HG03045 (cell line): ENCODE results near the gene GID8.

Experiments used
- ATAC-seq: cut with Tn5 transposase; IDR thresholded peaks from one replicate; pipeline ENCODE4 v1.9.1; 2021; ENCODE audit warnings: mild to moderate bottlenecking, moderate library complexity; ENCODE audit not compliant: unreplicated experiment

Gene GID8

DNA sequence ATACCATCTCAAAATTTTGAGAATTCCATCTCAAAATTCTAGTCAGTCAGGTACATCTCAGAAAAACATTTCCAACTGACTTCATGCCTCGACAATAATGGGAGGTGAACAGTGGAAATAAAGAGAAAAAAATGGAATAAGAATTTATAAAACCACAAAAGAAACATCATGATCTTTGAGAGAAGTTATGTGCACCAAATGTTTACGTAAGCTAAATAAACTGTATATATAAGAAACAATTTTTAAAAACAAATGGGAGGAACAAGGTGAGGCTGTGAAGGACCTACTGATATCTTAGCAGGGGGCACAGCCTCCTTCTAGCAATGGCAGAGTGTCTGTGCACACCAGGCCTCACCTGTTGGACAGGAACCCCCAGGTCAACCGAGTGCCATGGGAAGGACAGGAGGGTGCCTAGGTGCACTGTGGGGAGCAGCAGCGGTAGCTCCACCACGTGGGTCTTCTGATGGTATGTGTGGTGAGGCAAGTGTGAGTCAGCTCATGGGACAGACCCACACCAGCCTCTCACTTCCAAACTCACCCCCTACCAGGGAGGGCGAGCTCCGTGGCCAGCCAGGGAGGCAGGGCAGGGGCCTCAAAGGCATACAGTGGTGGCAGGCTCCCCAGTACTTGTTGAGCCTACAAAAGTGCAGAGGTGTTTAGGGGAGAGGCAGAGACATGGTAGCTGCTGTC, 34.9 kb upstream of the GID8 start:
- ATAC-seq: no peak

- no peak for ATAC-seq
These were observed 32.3 kb upstream of the GID8 start for GRCh38 chr20:62905536-62906117.

DNA sequence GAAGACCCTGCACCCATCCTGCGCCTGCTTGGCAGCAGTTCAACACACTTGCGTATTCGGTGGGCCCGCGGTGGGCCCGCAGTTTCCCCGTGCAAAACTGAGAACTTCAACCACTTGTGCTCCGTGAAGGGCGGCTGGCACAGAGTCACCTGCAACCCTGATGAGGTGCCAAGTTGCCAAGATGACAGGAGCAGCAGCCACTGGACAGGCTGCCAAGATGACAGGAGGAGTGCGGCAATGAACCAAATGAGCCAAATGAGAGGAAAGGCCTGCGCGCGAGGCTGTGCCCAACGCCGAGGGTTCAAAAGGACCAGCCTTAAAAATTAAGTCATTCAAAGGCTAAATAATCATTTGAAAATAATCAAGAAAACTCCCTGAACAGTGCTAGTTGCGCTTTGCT, 31.7 kb upstream of the GID8 start:
- ATAC-seq: no peak

DNA sequence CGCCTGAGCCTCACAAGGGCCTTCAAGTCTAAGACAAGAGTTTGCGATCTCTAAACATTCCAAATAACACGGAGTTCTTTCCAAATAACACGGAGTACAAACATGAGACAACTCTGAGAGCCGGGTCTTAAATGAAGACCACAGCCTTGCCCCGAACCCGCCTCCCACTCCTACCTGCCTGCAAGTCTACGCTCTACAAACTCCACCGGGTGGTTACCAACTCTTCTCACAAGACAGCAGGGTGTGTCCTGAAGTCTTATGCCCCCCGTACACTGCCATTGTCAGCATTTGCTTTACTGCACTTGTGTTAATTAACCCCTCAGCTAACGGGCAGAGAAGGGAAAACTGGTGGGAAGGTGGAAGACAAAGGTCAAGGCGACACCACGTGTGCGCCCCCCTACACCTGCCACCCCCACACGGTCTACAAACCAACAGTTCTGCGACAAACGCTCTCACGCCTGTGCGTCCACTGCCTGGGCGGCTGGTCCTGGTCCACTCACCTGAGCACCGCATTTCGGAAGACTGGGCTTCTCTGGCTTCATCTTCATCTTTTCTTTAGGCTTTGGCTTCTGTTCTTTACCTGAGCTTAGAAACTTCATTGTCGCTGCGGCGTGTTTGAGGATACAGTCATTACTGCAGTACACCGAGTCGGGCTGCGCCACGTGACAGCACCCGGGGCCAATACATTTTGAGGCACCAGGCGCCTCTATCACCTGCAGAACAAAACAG, 31.1 kb upstream of the GID8 start:
- no peak for ATAC-seq

- ATAC-seq: no peak
These were observed 30.3 kb upstream of the GID8 start for GRCh38 chr20:62907384-62908317.

DNA sequence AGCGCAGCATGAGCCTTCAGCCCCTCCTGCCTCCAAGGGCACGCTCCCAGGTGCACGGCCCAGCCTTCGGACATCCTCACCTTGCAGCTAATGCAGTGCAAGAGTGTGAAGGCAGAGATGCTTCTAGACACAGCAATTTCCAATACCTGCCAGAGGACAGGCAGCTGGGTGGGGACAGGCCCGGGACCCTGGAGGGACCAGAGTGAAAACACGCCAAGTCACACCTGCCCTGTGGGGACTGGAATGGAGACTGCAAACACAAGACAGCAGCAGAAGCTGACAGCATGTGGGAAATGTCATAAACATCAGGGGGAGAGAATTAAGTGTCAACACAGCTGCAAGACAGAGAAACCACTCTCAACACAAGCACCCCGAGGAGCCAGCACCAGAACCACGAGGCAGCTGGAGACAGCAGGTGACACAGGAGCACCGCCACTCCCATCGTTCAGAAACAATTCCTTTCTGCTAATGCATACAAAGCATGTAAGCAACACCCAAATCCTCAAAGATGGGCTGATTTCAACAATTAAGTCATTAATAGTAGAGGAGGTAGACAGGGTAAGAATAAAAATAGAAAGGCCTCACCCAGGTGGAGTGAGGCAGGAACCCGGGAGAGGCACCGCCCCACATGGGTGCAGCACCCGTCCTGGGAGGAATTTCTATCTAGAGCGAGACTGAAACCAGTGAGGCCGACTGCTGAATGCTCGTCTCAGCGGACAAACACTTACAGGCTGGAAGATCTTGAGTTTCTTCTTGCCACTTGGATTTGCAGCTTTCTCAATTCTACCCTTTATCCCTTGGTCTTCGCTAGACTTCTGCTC, 28.8 kb upstream of the GID8 start:
- ATAC-seq: no peak

GRCh38 chr20:62910217-62910766, 27.7 kb upstream of the GID8 start:
- no peak for ATAC-seq

GRCh38 chr20:62910777-62911497, 27.0 kb upstream of the GID8 start:
- ATAC-seq: no peak

DNA sequence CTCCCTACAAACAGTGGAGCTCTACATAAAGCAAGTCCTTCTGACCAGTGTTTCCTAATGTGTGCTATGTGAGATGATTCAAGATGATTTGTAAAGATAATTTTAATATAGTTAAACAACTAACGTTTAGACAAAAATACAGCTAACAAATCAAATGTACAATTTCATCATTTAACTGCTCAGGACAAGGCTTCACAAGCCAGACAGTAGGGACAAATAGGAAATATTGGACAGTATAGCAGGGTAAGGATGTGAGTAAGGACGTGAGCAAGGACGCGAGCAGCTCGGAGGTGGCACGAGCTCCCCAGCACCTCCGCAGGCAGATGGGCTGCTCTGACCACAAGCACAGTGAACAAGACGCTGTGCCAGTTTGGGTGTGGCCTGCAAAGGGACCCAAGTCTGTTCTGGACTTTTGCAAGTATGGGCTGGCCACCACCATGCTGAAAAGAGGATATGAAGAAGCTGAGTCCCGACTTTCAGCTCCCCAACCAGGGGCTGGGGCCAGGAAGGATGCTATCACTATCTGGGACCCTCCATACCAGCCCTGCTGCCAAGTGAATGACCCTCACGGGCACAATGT, 26.2 kb upstream of the GID8 start:
- ATAC-seq: no peak

- ATAC-seq: no peak
These were observed 24.8 kb upstream of the GID8 start for GRCh38 chr20:62913043-62913630.

DNA sequence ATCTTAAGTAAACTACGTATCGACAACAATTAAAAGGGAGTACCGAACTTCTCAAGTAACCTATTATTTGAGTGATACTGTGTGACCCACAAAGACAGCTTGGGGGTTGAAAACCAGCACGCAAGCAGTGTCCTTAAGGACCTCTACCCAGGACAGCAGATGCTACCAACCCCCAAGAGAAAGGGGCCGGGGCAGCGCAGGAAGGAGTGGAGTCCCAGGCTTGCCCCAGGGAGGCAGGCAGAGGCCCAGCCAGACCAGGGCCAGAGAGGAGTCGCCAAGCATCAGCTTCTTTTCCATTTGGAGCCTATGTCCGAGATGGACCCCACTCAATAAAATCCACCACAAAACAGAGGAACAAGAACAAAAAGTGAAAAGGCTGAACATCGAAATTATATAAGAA, 23.5 kb upstream of the GID8 start:
- ATAC-seq: no peak

- ATAC-seq: no peak
These were observed 22.9 kb upstream of the GID8 start for GRCh38 chr20:62914970-62915457.

DNA sequence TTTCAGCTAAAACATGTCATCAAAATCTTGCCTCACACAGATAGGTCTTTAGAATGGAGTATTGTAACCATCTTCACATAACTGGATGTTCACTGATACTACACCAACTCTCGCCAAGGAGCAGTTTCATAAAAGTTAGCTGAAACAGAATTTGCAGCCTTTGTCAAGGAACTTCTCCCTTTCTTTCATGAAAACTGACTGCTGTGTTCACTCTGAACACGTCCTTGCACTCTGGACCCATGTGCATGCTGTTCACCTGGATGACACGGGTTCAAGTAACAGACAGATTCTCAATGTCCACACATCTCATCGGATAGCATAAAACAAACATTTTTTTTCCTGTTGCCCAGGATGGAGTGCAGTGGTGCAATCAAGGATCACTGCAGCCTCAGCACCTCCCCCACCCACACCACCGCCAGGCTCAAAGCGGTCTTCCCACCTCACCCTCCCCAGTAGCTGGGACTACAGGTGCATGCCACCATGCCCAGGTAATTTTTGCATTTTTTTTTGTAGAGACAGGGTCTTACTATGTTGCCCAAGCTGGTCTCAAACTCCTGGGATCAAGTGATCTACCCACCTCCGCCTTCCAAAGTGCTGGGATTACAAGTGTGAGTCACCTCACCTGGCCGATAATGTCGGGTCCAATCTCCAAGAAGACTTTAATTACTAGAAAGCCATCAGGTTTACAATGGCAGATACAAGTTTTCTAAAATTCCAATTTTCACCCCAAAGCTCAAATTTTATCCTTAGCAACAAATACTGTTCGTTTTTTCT, 21.1 kb upstream of the GID8 start:
- ATAC-seq: no peak

DNA sequence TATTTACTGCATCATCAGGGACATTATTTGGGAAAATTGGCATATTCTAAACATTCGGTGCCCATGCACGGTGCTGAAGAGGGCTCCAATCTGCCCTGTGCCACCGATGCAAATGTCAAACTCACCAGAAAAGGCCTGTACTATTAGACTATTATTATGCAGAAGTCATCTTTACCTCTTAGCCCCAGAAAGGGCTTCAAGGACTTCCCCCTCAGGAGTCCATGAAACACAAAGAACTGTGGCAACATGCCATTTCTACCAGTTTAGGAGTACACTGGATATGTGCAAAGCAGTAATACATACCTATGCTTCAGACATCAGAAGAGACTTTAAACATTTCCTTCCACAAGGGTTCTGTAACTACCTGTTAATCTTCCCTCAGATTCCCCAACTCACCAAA, 20.2 kb upstream of the GID8 start:
- no peak for ATAC-seq

- no peak for ATAC-seq
These were observed 19.8 kb upstream of the GID8 start for GRCh38 chr20:62918147-62918546.

- ATAC-seq: no peak
These were observed 19.1 kb upstream of the GID8 start for GRCh38 chr20:62918831-62919230.

- ATAC-seq: no peak
These were observed 17.8 kb upstream of the GID8 start for GRCh38 chr20:62920039-62920645.
